GM19238 (cell line): Measurements from ENCODE around the gene COX10.
"Not testable (repeated sequence)": the region's sequence is repeated elsewhere in the genome, so short reads cannot be mapped to it uniquely, and the experiment has no call there.

ENCODE experiments used
- DNase-seq: peaks from one replicate; pipeline ENCODE4 v3.0.0; 2011; ENCODE audit warnings: low spot score; ENCODE audit not compliant: insufficient read length

Gene COX10

DNA sequence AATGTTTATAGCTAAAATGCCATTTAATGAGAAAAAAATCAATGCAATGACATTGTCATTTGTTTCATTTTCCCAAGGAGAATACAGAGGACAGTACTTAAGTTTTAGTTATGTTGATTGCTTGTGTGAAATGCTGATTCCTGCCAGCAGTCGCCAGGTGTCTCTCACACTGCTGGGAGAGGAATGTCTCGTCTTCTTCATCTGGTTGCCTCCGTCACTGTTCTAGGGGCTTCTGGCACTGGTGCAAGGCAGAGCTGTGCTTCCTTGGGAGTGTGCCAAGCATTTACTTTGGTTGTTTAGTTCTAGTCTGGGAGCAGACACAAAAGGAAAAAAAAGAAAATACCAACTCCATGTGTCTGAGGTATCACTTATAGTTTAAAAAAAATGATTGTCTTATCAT, 107.7 kb downstream of the COX10 start:
- not testable (repeated sequence) for DNase-seq

DNA sequence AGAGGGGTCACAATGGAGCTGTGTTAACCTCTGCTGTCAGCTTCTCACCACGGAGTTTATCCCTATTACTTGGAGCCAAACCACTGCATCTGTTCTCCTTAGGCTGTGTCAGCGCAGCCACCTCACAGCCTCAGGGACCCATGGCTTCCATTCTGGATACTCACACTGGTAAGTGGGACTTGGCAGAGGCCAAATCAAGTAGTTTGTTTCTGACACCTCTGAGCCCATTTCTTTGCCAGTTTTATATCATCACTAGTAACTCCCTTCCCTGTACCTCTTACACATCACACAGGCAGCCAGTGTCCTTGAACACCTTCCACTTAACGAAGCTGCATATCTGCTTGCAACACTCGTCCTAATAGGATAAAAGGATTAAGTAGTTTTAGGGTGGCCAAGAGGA, 108.5 kb downstream of the COX10 start:
- DNase-seq, result not testable (repeated sequence)

DNA sequence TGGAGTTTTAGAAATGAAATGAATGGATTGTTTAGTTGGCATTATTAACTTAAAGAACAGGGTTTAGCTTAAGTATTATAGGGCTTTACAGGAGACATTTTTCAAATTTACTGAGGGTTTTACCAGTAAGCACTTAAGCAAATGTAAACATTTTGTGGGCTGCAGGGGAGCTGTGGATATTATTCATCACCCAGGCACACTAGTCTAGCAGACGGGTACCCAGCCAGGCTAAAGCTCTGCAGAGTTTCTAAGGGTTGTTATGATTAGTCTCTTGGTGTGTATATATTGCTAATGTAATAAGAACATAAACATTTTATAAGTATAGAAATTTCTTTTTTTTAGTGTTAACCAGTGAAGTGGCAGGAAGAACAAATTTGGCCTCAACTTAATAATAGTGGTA, 110.6 kb downstream of the COX10 start:
- DNase-seq, result not testable (repeated sequence)

DNA sequence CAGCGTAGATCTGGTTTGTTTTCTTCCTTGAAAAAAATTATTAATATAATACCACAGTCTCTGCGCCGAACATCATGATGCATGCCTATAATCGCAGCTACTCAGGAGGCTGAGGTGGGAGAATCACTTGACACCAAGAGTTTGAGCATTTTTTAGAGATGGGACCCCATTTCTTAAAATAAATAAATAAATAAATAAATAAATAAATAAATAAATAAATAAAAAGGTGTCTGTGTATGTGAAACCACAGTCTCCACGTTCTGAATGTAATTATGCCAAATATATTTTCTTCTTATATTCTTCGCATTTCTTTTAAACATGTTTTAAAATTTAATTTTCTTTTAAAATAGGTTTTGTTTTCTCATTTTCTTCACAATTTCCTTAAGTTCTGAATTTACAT, 112.8 kb downstream of the COX10 start:
- not testable (repeated sequence) for DNase-seq

GRCh38 chr17:14184536-14184935, 115.2 kb downstream of the COX10 start:
- not testable (repeated sequence) for DNase-seq

GRCh38 chr17:14186443-14186842, 117.1 kb downstream of the COX10 start:
- not testable (repeated sequence) for DNase-seq

GRCh38 chr17:14190774-14191173, 121.5 kb downstream of the COX10 start:
- DNase-seq, result not testable (repeated sequence)

DNA sequence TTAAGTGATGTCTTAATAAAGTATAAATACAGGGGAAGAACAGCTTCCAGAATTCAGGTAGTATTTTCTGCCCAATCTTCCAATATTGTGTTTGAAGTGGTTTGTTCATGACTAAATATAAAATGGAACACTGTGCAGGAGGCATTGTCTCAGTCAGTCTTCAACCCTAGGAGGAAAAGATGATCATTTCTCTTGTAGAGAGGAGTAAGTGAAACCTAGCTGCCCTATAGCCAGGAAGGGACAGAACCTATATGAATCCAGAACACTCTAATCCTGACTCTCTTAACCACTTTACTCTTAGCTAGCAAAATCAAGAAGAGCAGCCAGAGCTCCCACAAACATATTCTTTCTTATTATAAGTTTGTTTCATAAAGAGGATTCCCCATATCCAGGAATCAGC, 122.2 kb downstream of the COX10 start:
- not testable (repeated sequence) for DNase-seq

GRCh38 chr17:14192039-14192438, 122.7 kb downstream of the COX10 start:
- not testable (repeated sequence) for DNase-seq

DNA sequence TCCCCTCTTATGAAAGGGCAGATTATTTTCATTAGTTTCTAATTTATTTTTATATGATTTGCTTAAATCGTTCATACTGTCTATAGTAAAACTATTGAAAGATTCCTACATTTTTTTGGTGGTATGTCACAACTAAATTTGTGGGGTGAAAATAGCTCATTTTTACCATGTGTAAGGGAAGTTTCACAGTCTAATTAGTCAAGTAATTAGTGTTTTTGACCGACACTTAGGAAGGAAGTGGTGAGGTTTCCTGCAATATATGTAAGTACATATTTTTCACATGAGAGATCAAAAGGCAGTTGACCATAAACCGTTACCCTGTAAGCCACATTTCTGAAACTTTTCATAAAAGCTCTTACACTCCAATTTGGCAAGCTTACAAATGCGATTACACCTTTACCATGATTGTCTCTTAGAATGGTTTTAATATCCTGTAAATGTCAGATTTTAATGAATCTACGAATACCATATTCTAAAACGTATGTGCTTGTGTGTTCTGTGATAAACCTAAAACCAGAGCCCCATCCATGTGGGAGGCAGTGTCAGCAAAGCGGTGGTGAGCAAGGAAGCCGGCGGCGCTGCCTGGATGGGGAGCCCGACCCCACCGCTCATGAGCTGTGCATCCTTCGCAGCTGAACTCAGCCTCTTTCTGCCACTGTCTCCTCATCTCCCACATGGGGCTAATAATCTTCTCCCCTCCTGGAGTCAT, 123.5 kb downstream of the COX10 start:
- DNase-seq, result not testable (repeated sequence)

DNA sequence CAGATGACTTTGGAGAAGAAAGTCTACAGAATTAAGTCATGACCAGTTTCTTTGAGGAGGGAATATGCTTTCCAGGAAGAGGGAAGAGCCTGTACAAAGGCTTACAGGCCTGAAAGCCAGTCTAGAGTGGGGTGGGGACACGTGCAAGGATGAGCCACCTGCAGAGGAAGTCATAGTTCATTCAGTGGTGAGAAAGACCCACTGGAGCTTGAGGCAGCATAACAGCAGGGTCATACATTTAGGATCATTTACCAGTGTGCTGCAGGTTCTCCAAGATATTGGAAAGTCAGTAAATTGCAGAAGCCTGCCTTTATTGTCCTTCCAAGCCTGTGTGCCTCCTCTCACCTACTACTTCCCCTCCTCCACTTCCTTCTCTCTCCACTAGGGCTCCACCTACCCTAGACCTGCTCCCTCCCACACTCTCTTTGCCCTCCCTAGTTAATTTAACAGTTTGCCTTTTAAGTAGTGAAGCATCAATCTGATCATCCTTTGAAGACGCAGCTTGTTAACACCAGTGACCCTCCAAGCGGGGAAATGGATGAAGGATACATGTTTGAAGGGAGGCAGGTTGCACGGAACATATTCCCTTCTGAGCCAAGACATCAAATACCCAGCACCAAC, 127.2 kb downstream of the COX10 start:
- DNase-seq, result no peak

DNA sequence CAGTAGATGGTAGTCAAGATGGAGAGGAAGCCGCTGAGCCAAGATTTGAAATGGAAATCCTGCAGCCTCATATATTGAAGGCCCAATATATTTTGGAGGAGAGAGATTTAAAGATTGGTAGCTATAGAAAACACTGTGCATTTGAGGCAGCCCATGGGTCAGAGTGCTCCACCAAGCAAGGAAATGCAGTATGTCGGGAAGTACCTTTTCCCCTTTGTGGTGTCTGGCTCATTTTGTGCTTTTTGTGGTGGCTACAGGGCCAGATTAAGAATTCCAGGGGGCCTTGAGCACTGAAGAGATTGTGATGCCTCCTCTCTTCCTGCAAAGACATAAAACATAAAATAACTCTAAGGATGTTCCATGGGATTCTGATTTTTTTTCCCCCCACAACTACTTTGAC, 127.8 kb downstream of the COX10 start:
- no peak for DNase-seq

DNA sequence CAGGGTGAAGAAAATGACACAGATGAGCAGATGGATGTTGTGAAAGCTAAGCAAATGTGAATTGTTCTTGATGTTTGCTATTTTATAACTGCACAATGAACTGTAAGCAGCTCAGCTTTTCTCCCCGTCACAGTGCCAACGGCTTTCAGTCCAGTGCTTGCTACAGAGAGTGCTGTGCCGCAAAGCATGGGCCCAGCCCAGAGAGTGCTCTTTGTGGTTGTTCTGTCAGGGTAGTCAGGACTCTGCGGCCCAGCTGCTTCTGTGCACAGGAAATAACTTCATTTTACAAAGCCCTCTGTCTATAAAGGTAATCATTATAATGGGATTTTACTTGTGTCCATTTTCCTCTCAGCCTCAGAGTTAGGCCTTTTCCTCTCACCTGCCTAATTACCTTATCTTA, 128.3 kb downstream of the COX10 start:
- no peak for DNase-seq

DNA sequence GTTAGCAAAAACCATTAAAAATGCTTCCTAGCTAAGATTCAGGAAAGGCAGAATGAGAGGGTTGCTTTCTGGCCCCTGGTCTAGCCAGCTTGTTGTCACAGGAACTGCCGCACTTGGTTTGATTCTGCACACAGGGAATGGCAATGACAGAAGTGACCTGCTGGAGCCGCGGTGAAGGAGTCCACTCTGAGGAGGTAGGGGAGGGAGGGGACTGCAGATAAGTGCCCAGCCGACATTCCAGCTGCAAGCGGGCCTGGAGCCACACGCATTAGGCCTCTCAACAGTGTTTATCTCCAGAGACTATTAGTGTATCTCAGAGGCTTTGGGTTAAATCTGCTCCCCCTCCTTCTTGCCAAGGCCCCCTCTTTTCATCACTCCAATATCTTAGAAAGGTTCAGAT, 128.7 kb downstream of the COX10 start:
- no peak for DNase-seq

DNA sequence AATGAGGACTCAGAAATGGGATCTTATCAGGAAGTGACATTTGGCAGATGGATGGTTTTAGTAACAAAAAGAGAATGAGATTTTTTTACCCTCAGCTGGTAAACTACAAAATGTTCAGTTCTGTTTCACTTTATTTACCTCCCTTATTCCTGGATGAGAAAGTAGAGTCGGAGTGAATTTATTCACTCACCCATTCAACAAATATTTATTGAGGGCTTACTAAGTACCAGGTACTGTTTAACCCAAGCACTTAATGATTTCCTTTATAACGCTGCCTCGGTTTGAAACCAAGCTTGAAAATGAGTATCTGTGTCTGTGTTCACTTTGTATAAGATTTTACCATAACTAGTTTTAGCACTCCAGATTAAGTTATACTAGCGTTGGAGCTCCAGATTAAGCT, 129.3 kb downstream of the COX10 start:
- no peak for DNase-seq

GRCh38 chr17:14199601-14200000, 130.3 kb downstream of the COX10 start:
- DNase-seq, result no peak

DNA sequence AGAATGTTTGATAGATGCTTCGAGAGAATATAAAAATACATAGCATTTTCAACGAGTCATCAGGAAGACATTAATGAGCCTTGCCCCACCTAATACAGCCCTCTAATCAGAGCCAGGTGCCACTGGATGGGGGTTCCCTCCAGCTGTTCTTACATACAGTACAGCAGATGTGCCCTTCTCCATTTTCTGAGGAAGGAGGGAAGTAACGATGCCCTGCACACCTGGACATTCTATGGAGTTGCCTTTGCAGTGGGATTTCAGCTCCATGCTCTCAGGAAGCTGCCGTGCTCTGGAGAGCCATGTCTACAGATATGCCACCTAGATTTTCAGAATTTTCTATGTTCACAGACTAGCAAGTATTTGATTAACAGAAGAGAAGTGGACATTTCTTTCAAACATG, 131.1 kb downstream of the COX10 start:
- no peak for DNase-seq

DNA sequence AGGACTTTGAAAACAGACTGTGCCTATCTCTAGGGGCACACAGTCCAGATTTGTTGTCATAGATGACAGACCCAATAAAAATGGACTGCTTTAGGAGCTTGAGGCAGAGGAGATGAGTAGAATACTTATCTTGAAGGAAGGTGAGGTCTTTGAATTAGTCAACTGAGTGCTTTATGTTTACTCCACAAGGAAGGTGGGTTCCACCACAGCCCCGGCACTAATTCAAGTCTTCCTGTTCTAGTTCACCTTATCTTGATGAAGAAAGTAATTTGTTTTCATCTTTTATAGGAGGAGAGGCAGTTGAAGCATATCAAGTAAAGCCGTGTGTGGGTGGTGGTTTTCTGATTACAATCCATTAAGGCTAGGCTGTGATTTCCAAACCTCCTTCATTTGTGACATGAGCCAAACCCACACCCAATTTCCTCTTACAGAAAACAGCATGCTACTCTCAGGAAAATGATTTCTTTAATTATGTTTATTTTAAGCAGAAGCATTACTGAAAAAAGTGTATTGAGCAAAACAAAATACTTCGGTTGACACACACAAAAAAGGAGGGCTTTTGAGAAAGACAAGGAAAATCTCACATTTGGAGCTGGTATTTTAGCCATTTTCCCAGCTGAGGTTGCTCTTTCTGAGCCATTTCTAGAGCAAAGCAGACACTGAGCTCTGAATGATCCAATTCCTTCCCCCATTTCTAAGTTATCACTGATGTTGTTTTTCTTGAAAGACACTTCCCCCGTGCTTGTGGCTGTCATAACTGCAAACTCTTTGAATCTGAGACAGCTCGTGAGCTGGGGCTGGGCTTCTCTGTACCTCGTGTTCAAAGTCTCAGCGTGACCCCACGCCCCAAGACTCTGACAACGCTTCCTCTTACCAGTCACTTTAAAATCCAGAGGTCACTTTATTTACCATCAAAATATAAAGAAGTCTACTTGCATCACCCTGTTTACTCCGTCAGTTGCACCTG, 132.0 kb downstream of the COX10 start:
- DNase-seq, result no peak

- DNase-seq, result no peak
Measured at GRCh38 chr17:14201988-14202380, 132.7 kb downstream of the COX10 start.

DNA sequence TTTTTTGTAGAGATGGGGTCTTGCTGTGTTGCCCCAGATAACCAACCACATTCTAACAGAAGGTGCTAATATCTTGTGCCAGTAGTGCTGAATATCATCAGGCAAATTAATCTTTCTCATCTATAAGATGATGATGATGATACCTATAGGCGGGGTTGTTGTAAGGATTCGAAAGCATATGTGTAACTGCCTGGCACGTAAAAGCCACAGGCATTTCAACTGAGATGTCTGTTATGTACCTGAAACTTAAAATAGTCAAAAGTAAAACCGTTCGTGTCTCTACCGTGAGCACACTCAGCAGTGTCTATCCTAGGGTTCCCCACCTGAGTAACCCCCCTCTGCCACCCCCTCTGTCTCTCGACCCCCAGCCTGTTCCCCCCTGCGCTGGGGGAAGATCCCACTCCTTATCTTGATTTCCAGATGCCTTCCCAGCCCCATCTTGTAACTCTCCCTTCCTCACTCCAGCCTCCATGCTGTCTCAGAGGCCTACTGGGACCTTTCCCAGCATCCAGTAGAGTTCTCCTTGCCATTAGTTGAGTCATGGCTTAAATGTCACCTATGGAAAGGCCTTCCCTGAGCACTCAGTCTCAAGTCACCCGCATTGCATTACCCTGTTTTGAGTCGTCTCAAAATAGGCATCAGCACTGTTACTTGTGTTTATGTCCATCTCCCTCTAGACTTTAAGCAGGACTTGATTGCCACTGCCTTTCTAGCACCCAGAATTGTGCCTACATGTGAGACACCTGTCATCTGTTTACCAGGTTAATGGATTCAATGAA, 133.3 kb downstream of the COX10 start:
- DNase-seq, result no peak

DNA sequence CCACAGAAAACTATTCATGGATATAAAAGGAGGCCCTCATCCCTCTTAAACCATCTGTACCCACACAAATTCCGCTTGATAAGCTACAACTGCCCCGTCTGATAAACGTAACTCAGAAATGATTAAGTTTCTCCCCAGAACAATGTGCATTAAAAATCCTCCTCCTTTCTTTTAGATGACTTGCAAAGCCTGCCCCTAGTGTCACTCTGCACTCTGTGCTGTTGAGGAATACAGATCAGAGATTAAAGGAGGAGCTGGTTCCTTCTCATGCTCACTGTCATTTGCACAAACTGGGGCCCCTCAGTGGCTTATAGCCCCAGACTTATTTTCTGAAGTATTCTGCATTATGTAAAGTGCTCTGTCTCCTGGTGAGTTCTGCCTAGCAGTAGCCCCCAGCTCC, 134.1 kb downstream of the COX10 start:
- no peak for DNase-seq
